ENCODE measurements around the gene MAML3.

DNA sequence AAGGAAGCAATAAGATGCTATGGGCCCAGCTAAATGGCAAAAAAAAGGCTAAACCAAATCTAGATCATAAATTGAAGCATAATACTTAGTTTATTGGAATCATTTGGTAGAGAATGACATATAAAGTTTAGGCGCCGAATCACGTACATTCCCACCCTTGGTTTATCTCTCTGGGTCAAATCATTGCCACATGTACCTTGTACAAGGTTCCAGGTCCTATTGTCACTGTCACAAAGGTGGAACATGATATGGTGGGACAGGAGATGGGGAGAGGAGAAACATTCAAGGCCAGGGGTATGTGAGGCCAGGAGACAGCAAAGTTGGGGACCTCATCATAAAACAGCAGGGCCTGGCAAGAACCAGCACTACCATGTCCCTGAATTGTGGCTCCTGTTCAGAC, 13.4 kb downstream of the MAML3 start:
- TF ChIP-seq FOXK2 (IDR thresholded peaks at IDR 0.05), result no peak
- no peak for TF ChIP-seq HDGF (IDR thresholded peaks at IDR 0.05; ENCODE audit: borderline replicate concordance)
- TF ChIP-seq BHLHE40 (IDR thresholded peaks at IDR 0.05; ENCODE audit: borderline replicate concordance), result no peak
- TF ChIP-seq LEF1 (IDR thresholded peaks at IDR 0.05; ENCODE audit: borderline replicate concordance), result no peak
- TF ChIP-seq FOXA1 (IDR thresholded peaks at IDR 0.05), result no peak
